ENCODE data around the gene GPR39. TPM values are rescaled to one million over a fixed set of nuclear protein-coding genes. Genes with fewer than 3 reads are reported as not detected.
A peak's percentile ranks its signal among the peaks of the same experiment; 100 is the strongest.

The GPR39 gene
- total RNA-seq, 4 donors from 2014 or later, result 2.8 to 9.7 (median 5.4) TPM

GRCh38 chr2:132659331-132659730 lies 242.7 kb downstream of the GPR39 start:
- no peak overlapping the region for H3K4me3 ChIP-seq (replicated peaks in 1 of 3)
- no peak for DNase-seq
- H3K27ac ChIP-seq, result no peak overlapping the region
- no peaks in the 10 kb centered on the region for H3K9me3 ChIP-seq
- no peaks in the 10 kb centered on the region for H3K27me3 ChIP-seq
- no peaks in the 10 kb centered on the region for H3K36me3 ChIP-seq
- peaks cover 0 to 3% of the 10 kb centered on the region in 2 donors for H3K4me1 ChIP-seq
- no peak for TF ChIP-seq POLR2A (IDR thresholded peaks at IDR 0.05)
- TF ChIP-seq, protein P1, sequence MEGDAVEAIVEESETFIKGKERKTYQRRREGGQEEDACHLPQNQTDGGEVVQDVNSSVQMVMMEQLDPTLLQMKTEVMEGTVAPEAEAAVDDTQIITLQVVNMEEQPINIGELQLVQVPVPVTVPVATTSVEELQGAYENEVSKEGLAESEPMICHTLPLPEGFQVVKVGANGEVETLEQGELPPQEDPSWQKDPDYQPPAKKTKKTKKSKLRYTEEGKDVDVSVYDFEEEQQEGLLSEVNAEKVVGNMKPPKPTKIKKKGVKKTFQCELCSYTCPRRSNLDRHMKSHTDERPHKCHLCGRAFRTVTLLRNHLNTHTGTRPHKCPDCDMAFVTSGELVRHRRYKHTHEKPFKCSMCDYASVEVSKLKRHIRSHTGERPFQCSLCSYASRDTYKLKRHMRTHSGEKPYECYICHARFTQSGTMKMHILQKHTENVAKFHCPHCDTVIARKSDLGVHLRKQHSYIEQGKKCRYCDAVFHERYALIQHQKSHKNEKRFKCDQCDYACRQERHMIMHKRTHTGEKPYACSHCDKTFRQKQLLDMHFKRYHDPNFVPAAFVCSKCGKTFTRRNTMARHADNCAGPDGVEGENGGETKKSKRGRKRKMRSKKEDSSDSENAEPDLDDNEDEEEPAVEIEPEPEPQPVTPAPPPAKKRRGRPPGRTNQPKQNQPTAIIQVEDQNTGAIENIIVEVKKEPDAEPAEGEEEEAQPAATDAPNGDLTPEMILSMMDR (IDR thresholded peaks at IDR 0.05), result no peak
- 94 to 95% methylated on average over 3 of the region's 3 CpGs for WGBS, 2 donors
- intact Hi-C loops (cut with DNase I), result no loop called here

DNA sequence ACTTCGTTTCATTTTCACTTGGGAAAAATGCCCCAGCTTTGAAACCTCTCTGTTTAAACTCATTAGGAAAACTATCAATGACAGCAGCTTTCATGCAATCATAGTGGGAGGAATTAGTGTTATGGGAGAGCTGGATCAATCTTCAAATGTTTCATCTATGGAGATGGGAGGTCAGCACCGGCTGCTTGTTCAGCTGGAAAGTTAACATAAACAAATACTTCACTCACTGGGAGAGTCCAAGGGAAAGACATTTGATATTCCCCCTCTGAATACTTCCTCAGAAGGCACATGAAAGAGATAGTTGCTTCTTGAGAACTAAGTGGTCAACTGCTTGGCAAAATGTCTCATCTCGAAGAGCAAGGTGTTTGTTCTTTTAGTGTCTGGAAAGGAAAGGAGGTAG lies 246.1 kb downstream of the GPR39 start:
- H3K9me3 ChIP-seq, result no peaks in the 10 kb centered on the region
- H3K27ac ChIP-seq, result no peak overlapping the region
- peaks cover 0 to 3% of the 10 kb centered on the region in 2 donors for H3K4me1 ChIP-seq
- no peaks in the 10 kb centered on the region for H3K27me3 ChIP-seq
- no peak for DNase-seq
- WGBS, 2 donors, result 29 to 34% methylated on average over 3 of the region's 3 CpGs
- intact Hi-C loops (cut with DNase I), result no loop called here
- H3K36me3 ChIP-seq, result no peaks in the 10 kb centered on the region
- H3K4me3 ChIP-seq (replicated peaks in 1 of 3), result no peak overlapping the region
- TF ChIP-seq, protein P1 (IDR thresholded peaks at IDR 0.05), result no peak
- TF ChIP-seq POLR2A (IDR thresholded peaks at IDR 0.05), result no peak

DNA sequence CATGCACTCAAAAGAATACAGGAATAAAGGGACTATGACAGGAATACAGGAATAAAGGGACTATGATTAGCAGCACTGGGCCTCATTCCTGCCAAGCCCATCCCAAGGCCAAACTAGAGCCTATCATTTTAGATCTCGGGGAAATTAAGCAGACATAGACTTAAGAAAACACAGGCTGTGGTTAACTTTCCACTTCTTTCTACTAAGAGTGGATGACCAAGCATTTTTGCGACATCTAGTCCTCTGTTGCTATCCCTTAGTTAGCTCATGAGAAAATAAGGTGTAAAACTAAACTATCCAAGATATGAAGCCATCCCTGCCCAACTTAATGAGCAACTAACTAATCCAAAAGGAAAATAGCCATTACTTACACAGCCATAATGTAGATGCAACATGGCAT lies 247.5 kb downstream of the GPR39 start:
- Histone ChIP-seq H3K36me3 (no peaks in the 10 kb centered on the region), H3K9me3 (no peaks in the 10 kb centered on the region), H3K27ac (no peak overlapping the region), H3K4me1 (peaks cover 3 to 11% of the 10 kb centered on the region in 2 donors), H3K27me3 (no peaks in the 10 kb centered on the region), H3K4me3 (replicated peaks in 1 of 3) (no peak overlapping the region)
- DNase-seq, result no peak
- intact Hi-C loops (cut with DNase I), result no loop called here
- TF ChIP-seq, protein P1 (IDR thresholded peaks at IDR 0.05), result no peak
- no peak for TF ChIP-seq POLR2A (IDR thresholded peaks at IDR 0.05)
- 78 to 91% methylated on average over 2 of the region's 2 CpGs for WGBS, 2 donors

DNA sequence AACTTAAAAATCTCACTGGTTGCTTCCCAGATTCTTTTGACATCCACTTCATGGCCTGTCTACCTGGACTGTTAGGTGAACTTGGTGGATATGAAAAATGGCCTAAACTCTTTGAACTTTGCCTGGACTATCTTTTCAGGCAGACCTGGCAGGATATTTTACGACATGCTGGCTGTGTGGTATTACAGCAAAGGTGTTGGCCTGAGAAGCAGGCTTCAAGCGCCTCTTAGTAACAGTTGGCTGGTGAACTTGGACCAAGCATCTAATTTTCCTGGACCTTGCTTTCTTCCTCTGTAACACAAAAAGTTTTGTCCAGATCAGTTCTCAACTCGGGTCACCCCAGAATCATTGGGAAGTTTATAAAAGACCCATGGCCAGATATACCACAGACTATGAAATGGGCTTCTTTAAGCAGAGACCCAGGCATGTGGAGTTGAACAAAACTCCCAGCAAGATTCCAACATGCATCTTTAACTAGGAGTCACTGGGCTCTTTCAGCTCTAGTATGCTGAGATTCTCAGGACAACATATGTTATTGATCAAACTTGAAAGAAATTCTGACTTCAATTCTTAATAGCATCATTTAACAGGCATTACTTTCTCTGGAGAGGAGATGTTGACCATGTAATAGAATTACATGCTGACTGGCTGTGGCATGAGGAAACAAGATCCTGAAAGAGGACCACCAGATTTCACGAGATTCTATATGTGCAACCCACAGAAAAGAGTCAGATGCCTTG lies 249.0 kb downstream of the GPR39 start:
- Histone ChIP-seq H3K4me1 (peaks cover 14 to 26% of the 10 kb centered on the region in 2 donors), H3K27ac (no peak overlapping the region), H3K4me3 (replicated peaks in 1 of 3) (no peak overlapping the region), H3K27me3 (peaks cover 6% of the 10 kb centered on the region), H3K36me3 (no peaks in the 10 kb centered on the region), H3K9me3 (no peaks in the 10 kb centered on the region)
- intact Hi-C loops (cut with DNase I), result no loop called here
- TF ChIP-seq, protein P1 (IDR thresholded peaks at IDR 0.05), result no peak
- no peak for TF ChIP-seq POLR2A (IDR thresholded peaks at IDR 0.05)
- peak; percentile 61 to 68 for DNase-seq
- 43 to 61% methylated on average over 4 of the region's 4 CpGs for WGBS, 2 donors

- TF ChIP-seq, protein P1 (IDR thresholded peaks at IDR 0.05), result no peak
- TF ChIP-seq POLR2A (IDR thresholded peaks at IDR 0.05), result no peak
- DNase-seq, result no peak
- 63 to 83% methylated on average over 1 of the region's 1 CpG for WGBS, 2 donors
- no peaks in the 10 kb centered on the region for H3K9me3 ChIP-seq
- peaks cover 11% of the 10 kb centered on the region for H3K27me3 ChIP-seq
- no peak overlapping the region for H3K4me3 ChIP-seq (replicated peaks in 1 of 3)
- intact Hi-C loops (cut with DNase I), result no loop called here
- H3K36me3 ChIP-seq, result no peaks in the 10 kb centered on the region
- peaks cover 19 to 31% of the 10 kb centered on the region in 2 donors for H3K4me1 ChIP-seq
- no peak overlapping the region for H3K27ac ChIP-seq
Measured at GRCh38 chr2:132667706-132668105, 251.1 kb downstream of the GPR39 start.

All from thyroid gland (tissue), 4 donors.